ENCODE measurements around the gene MLLT3.

MLLT3 gene

GRCh38 chr9:20610591-20610990 is 11.7 kb downstream of the MLLT3 start:
- H3K36me3 ChIP-seq (ENCODE audit: insufficient read depth, low read depth, low read length): no peaks in the 10 kb centered on the region
- H3K27me3 ChIP-seq (ENCODE audit: insufficient read depth, low read length): no peaks in the 10 kb centered on the region
- no peak overlapping the region for H3K4me3 ChIP-seq (ENCODE audit: low read length)
- H3K4me1 ChIP-seq (ENCODE audit: insufficient read depth, low read length): no peaks in the 10 kb centered on the region; the same call in 1 of the 2 replicates
- no peak overlapping the region for H3K27ac ChIP-seq (ENCODE audit: low read length)
- no peaks in the 10 kb centered on the region for H3K9me3 ChIP-seq (ENCODE audit: insufficient read depth, low read depth, low read length)
- H3K9ac ChIP-seq (ENCODE audit: low read depth, low read length): no peak overlapping the region

DNA sequence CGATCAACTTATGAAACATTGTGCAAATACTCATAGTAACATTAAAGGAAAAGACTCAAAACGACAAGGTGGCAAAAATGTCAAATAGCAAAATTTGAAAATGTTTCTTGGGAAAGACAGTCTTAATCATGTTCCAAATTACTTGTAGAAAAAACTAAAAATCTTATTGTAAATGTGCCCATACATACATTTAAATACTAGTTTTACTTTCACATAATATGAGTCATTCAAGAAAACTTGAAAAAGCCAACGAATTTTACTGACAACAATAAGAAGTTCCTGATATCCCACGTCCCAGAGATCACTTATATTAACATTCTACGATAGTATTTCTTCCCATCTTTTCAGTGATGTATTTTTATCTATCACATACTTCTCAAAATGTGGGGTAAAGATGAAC is 13.7 kb downstream of the MLLT3 start:
- Histone ChIP-seq H3K9ac (ENCODE audit: low read depth, low read length) (no peak overlapping the region), H3K36me3 (ENCODE audit: insufficient read depth, low read depth, low read length) (no peaks in the 10 kb centered on the region), H3K27ac (ENCODE audit: low read length) (no peak overlapping the region), H3K4me1 (ENCODE audit: insufficient read depth, low read length) (peaks cover under 1% of the 10 kb centered on the region; the same call in 1 of the 2 replicates), H3K9me3 (ENCODE audit: insufficient read depth, low read depth, low read length) (no peaks in the 10 kb centered on the region), H3K4me3 (ENCODE audit: low read length) (no peak overlapping the region), H3K27me3 (ENCODE audit: insufficient read depth, low read length) (no peaks in the 10 kb centered on the region)

- Histone ChIP-seq H3K9me3 (ENCODE audit: insufficient read depth, low read depth, low read length) (no peaks in the 10 kb centered on the region), H3K4me3 (ENCODE audit: low read length) (no peak overlapping the region), H3K27me3 (ENCODE audit: insufficient read depth, low read length) (no peaks in the 10 kb centered on the region), H3K4me1 (ENCODE audit: insufficient read depth, low read length) (peaks cover 5% of the 10 kb centered on the region; the same call in 1 of the 2 replicates), H3K36me3 (ENCODE audit: insufficient read depth, low read depth, low read length) (no peaks in the 10 kb centered on the region), H3K27ac (ENCODE audit: low read length) (no peak overlapping the region), H3K9ac (ENCODE audit: low read depth, low read length) (no peak overlapping the region)
These were observed 15.6 kb downstream of the MLLT3 start for GRCh38 chr9:20606652-20607051.

DNA sequence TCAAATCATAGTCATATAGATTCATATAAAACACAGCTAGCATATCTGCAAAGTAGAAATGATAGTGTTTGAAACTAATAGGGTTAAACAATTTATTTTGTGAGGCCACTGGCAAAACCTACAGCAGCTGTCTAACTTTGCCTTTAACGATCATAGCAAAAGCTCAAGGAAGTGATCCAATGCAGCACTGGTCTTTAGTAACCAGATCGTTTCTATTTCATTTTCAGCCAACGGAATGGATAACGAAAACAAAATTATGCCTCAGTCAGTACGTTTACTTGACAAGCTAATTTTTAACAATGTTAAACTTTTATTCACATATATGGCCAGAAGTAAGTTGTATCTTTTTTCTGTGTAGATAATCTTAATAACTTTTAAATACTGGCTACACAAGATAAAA is 17.7 kb downstream of the MLLT3 start:
- no peaks in the 10 kb centered on the region for H3K36me3 ChIP-seq (ENCODE audit: insufficient read depth, low read depth, low read length)
- no peaks in the 10 kb centered on the region for H3K9me3 ChIP-seq (ENCODE audit: insufficient read depth, low read depth, low read length)
- H3K27ac ChIP-seq (ENCODE audit: low read length): no peak overlapping the region
- H3K4me1 ChIP-seq (ENCODE audit: insufficient read depth, low read length): peaks cover 6% of the 10 kb centered on the region; the same call in 1 of the 2 replicates
- H3K4me3 ChIP-seq (ENCODE audit: low read length): no peak overlapping the region
- H3K9ac ChIP-seq (ENCODE audit: low read depth, low read length): no peak overlapping the region
- H3K27me3 ChIP-seq (ENCODE audit: insufficient read depth, low read length): no peaks in the 10 kb centered on the region

GRCh38 chr9:20603524-20604268 is 18.6 kb downstream of the MLLT3 start:
- no peaks in the 10 kb centered on the region for H3K36me3 ChIP-seq (ENCODE audit: insufficient read depth, low read depth, low read length)
- H3K27me3 ChIP-seq (ENCODE audit: insufficient read depth, low read length): no peaks in the 10 kb centered on the region
- H3K4me3 ChIP-seq (ENCODE audit: low read length): no peak overlapping the region
- H3K9me3 ChIP-seq (ENCODE audit: insufficient read depth, low read depth, low read length): no peaks in the 10 kb centered on the region
- H3K27ac ChIP-seq (ENCODE audit: low read length): no peak overlapping the region
- H3K9ac ChIP-seq (ENCODE audit: low read depth, low read length): no peak overlapping the region
- peaks cover 6% of the 10 kb centered on the region; the same call in 1 of the 2 replicates for H3K4me1 ChIP-seq (ENCODE audit: insufficient read depth, low read length)

GRCh38 chr9:20601292-20601691 is 21.0 kb downstream of the MLLT3 start:
- Histone ChIP-seq H3K27me3 (ENCODE audit: insufficient read depth, low read length) (no peaks in the 10 kb centered on the region), H3K36me3 (ENCODE audit: insufficient read depth, low read depth, low read length) (no peaks in the 10 kb centered on the region), H3K4me1 (ENCODE audit: insufficient read depth, low read length) (peaks cover 6% of the 10 kb centered on the region; the same call in 1 of the 2 replicates), H3K9me3 (ENCODE audit: insufficient read depth, low read depth, low read length) (no peaks in the 10 kb centered on the region), H3K27ac (ENCODE audit: low read length) (no peak overlapping the region), H3K4me3 (ENCODE audit: low read length) (no peak overlapping the region), H3K9ac (ENCODE audit: low read depth, low read length) (no peak overlapping the region)

GRCh38 chr9:20599195-20599594 is 23.1 kb downstream of the MLLT3 start:
- no peak overlapping the region for H3K27ac ChIP-seq (ENCODE audit: low read length)
- peaks cover 10% of the 10 kb centered on the region; the same call in 1 of the 2 replicates for H3K4me1 ChIP-seq (ENCODE audit: insufficient read depth, low read length)
- no peaks in the 10 kb centered on the region for H3K27me3 ChIP-seq (ENCODE audit: insufficient read depth, low read length)
- no peak overlapping the region for H3K4me3 ChIP-seq (ENCODE audit: low read length)
- H3K36me3 ChIP-seq (ENCODE audit: insufficient read depth, low read depth, low read length): no peaks in the 10 kb centered on the region
- H3K9ac ChIP-seq (ENCODE audit: low read depth, low read length): no peak overlapping the region
- no peaks in the 10 kb centered on the region for H3K9me3 ChIP-seq (ENCODE audit: insufficient read depth, low read depth, low read length)

GRCh38 chr9:20598367-20598766 is 23.9 kb downstream of the MLLT3 start:
- Histone ChIP-seq H3K4me1 (ENCODE audit: insufficient read depth, low read length) (peaks cover 7% of the 10 kb centered on the region; the same call in 1 of the 2 replicates), H3K9ac (ENCODE audit: low read depth, low read length) (no peak overlapping the region), H3K9me3 (ENCODE audit: insufficient read depth, low read depth, low read length) (no peaks in the 10 kb centered on the region), H3K4me3 (ENCODE audit: low read length) (no peak overlapping the region), H3K36me3 (ENCODE audit: insufficient read depth, low read depth, low read length) (no peaks in the 10 kb centered on the region), H3K27ac (ENCODE audit: low read length) (no peak overlapping the region), H3K27me3 (ENCODE audit: insufficient read depth, low read length) (no peaks in the 10 kb centered on the region)

DNA sequence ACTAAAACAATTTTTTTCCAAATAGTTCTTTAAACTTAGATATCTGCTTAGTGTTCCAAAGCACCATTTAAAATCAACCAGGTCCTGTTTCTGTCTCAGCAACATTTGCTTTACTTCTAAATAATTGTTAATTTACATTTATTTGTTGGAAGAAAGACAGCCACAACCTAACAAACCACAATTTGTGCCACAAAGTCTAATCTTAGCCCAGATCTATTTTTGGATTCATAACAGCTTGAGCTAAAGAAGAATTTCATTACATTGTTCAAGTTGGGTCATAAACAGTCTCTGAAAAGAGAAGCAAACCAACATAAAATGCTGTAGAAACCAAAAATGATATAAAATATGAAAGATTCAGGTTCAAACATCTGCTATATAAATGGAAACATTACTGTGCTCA is 24.4 kb downstream of the MLLT3 start:
- no peak overlapping the region for H3K4me3 ChIP-seq (ENCODE audit: low read length)
- H3K4me1 ChIP-seq (ENCODE audit: insufficient read depth, low read length): peaks cover 6% of the 10 kb centered on the region; the same call in 1 of the 2 replicates
- H3K9me3 ChIP-seq (ENCODE audit: insufficient read depth, low read depth, low read length): no peaks in the 10 kb centered on the region
- H3K27me3 ChIP-seq (ENCODE audit: insufficient read depth, low read length): no peaks in the 10 kb centered on the region
- no peaks in the 10 kb centered on the region for H3K36me3 ChIP-seq (ENCODE audit: insufficient read depth, low read depth, low read length)
- H3K27ac ChIP-seq (ENCODE audit: low read length): no peak overlapping the region
- H3K9ac ChIP-seq (ENCODE audit: low read depth, low read length): no peak overlapping the region

DNA sequence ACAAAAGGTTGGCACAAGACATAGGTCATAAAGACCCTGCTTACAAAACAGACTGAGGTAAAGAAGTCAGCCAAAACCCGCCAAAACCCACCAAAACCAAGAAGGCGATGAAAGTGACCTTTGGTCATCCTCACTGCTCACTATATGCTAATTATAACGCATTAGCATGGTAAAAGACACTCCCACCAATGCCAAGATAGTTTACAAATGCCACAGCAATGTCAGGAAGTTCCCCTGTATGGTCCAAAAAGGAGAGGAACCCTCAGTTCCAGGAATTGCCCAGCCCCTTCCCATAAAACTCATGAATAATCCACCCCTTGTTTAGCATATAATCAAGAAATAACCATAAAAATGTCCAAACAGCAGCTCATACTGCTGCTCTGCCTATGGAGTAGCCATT is 27.7 kb downstream of the MLLT3 start:
- H3K9ac ChIP-seq (ENCODE audit: low read depth, low read length): no peak overlapping the region
- H3K9me3 ChIP-seq (ENCODE audit: insufficient read depth, low read depth, low read length): no peaks in the 10 kb centered on the region
- no peaks in the 10 kb centered on the region for H3K27me3 ChIP-seq (ENCODE audit: insufficient read depth, low read length)
- no peaks in the 10 kb centered on the region for H3K36me3 ChIP-seq (ENCODE audit: insufficient read depth, low read depth, low read length)
- no peak overlapping the region for H3K27ac ChIP-seq (ENCODE audit: low read length)
- peaks cover 4% of the 10 kb centered on the region; the same call in 1 of the 2 replicates for H3K4me1 ChIP-seq (ENCODE audit: insufficient read depth, low read length)
- no peak overlapping the region for H3K4me3 ChIP-seq (ENCODE audit: low read length)

DNA sequence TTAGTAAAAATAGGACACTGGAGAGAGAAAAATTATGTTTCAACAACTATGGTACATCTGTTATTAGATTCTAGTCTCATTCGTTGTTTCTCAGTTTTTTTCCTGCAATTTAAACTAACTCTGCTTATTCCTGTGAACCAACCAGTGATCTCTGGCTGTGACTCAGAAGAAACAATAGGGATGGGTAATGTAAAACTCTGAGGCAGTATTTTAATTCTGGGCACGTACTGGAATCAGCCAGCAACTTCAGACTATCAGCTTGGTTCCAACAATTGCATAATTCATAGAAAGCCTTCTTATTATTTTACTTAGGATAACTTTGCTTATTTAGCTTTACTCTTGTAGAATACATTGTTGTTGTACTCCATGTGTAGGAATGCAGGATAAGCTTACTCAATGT is 28.8 kb downstream of the MLLT3 start:
- no peaks in the 10 kb centered on the region for H3K36me3 ChIP-seq (ENCODE audit: insufficient read depth, low read depth, low read length)
- no peaks in the 10 kb centered on the region for H3K9me3 ChIP-seq (ENCODE audit: insufficient read depth, low read depth, low read length)
- H3K27me3 ChIP-seq (ENCODE audit: insufficient read depth, low read length): no peaks in the 10 kb centered on the region
- H3K27ac ChIP-seq (ENCODE audit: low read length): no peak overlapping the region
- H3K4me1 ChIP-seq (ENCODE audit: insufficient read depth, low read length): peaks cover 4% of the 10 kb centered on the region; the same call in 1 of the 2 replicates
- H3K9ac ChIP-seq (ENCODE audit: low read depth, low read length): no peak overlapping the region
- no peak overlapping the region for H3K4me3 ChIP-seq (ENCODE audit: low read length)

DNA sequence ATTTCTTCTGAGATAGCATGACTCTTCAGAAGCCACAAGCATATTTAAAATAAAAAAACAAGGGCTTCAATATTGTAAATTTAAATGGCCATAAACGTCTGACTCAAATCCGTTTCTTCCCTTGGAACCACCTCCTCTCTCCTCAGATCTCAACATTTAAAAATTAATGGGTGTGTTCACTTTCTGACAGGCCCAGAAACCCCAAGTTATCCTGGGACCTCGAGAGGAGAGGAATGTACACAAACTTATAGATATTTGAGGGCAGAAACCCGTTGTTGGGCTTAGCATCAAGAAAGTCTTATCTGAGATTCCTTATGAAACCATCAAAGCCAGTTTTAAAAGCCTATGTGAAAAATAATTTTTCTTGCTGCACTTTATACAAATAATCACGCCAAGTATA is 29.2 kb downstream of the MLLT3 start:
- Histone ChIP-seq H3K4me1 (ENCODE audit: insufficient read depth, low read length) (peaks cover 4% of the 10 kb centered on the region; the same call in 1 of the 2 replicates), H3K36me3 (ENCODE audit: insufficient read depth, low read depth, low read length) (no peaks in the 10 kb centered on the region), H3K9ac (ENCODE audit: low read depth, low read length) (no peak overlapping the region), H3K27me3 (ENCODE audit: insufficient read depth, low read length) (no peaks in the 10 kb centered on the region), H3K27ac (ENCODE audit: low read length) (no peak overlapping the region), H3K4me3 (ENCODE audit: low read length) (no peak overlapping the region), H3K9me3 (ENCODE audit: insufficient read depth, low read depth, low read length) (no peaks in the 10 kb centered on the region)
